K562 (cell line): ENCODE results near the gene TMEM53. TPM values are rescaled to one million over a fixed set of nuclear protein-coding genes. Genes with fewer than 3 reads are reported as not detected.

Experiments used
- ATAC-seq: fragments of 200-7000 bp; cut with Tn5 transposase; 3 replicates; pipeline ENCODE4 v1.9.1; 2020; ENCODE audit warnings: moderate library complexity
- BruUV-seq: library from RNA; stranded (reverse); fragments of 400-500 nt; replicated peaks from 2 replicates; lab custom pipeline; 2021; lab: Mats Ljungman, UMichigan
- CTCF ChIA-PET: fragments of 300-600 bp; formaldehyde crosslinking; extraction: SDS; loops from one replicate; lab custom pipeline; 2021; ENCODE audit warnings: low intra/inter-chr PET ratio; lab: Yijun Ruan, JAX
- POLR2A ChIA-PET: fragments of 300-600, 350-650 bp; sonication (Branson Sonifier 250); formaldehyde crosslinking; extraction: SDS; loops from one replicate; lab custom pipeline; 2021; ENCODE audit warnings: antibody characterized with exemption, inconsistent platforms; lab: Yijun Ruan, JAX
- DNase-seq, 4 experiments: peaks; one replicate each; pipeline versions ENCODE4 v3.0.0 to v3.0.0-alpha.2; 2011 to 2018; ENCODE audit warnings: low spot score in 3 of 4, mixed read lengths in 3 of 4; ENCODE audit errors: extremely low read depth in 1 of 4
- FAIRE-seq: peaks from 2 replicates; lab custom pipeline; 2011; peaks lifted over from hg19 to GRCh38; lab: Jason Lieb, UNC
- H2AFZ ChIP-seq: 2 replicates; pipeline ENCODE4 v1.6.0; 2011; ENCODE audit warnings: low read depth, low read length, control low read depth, inconsistent platforms
- H3K27ac ChIP-seq: fragments of 200-600 bp; 3 replicates; pipeline ENCODE4 v1.8.0; 2011; ENCODE audit warnings: low read depth, mild to moderate bottlenecking, control low read depth, inconsistent platforms, low read length, moderate library complexity, mixed read lengths; ENCODE audit errors: extremely low read depth
- H3K27me3 ChIP-seq, 2 experiments: fragments of 300-600 bp in 1 of 2; 2 replicates in 1 of 2; 3 replicates in 1 of 2; pipeline versions ENCODE4 v1.6.0 to v1.8.0; 2011; ENCODE audit warnings: inconsistent platforms in 2 of 2, low read length in 2 of 2, mild to moderate bottlenecking in 1 of 2, mixed read lengths in 1 of 2, moderate library complexity in 1 of 2; ENCODE audit not compliant: control insufficient read depth in 2 of 2, insufficient read depth in 2 of 2
- H3K36me3 ChIP-seq: fragments of 300-600 bp; 3 replicates; pipeline ENCODE4 v1.8.0; 2011; ENCODE audit warnings: mild to moderate bottlenecking, low read length, inconsistent platforms; ENCODE audit not compliant: control insufficient read depth, insufficient read depth
- H3K4me1 ChIP-seq, 2 experiments: fragments of 200-600 bp in 1 of 2; replicated peaks in 1 of 2; 2 replicates in 1 of 2; 3 replicates in 1 of 2; pipeline versions ENCODE4 v1.5.1 to v1.8.0; 2011; ENCODE audit warnings: inconsistent platforms in 2 of 2, low read length in 2 of 2, mild to moderate bottlenecking in 1 of 2, mixed read lengths in 1 of 2, moderate library complexity in 1 of 2; ENCODE audit not compliant: control insufficient read depth in 2 of 2, insufficient read depth in 2 of 2
- H3K4me2 ChIP-seq: 2 replicates; pipeline ENCODE4 v1.6.1; 2011; ENCODE audit warnings: low read length, control low read depth, inconsistent platforms, mixed read lengths; ENCODE audit not compliant: insufficient read depth
- H3K4me3 ChIP-seq: fragments of 200-600 bp; sonication (generic), shearing (Covaris generic); 2 replicates; pipeline ENCODE4 v1.5.1; 2016; ENCODE audit warnings: control low read depth, inconsistent platforms
- H3K79me2 ChIP-seq: fragments of 200-600 bp; 3 replicates; pipeline ENCODE4 v1.8.0; 2011; ENCODE audit warnings: low read length, inconsistent platforms; ENCODE audit not compliant: control insufficient read depth, insufficient read depth
- H3K9ac ChIP-seq, 2 experiments: 2 replicates each; pipeline versions ENCODE4 v1.6.0 to v1.6.1; 2011; ENCODE audit warnings: low read depth in 2 of 2, low read length in 2 of 2, control low read depth in 1 of 2, inconsistent platforms in 1 of 2, mild to moderate bottlenecking in 1 of 2, mixed read lengths in 1 of 2; ENCODE audit not compliant: insufficient read depth in 1 of 2
- H3K9me1 ChIP-seq: one replicate; pipeline ENCODE4 v1.6.0; 2011; ENCODE audit warnings: inconsistent platforms, mild to moderate bottlenecking, low read length, moderate library complexity; ENCODE audit not compliant: control insufficient read depth, insufficient read depth
- H3K9me3 ChIP-seq: replicated peaks from 2 replicates; pipeline ENCODE4 v1.5.1; 2011; ENCODE audit warnings: low read depth, low read length, inconsistent platforms; ENCODE audit not compliant: control insufficient read depth, insufficient read depth
- H4K20me1 ChIP-seq: replicated peaks from 2 replicates; pipeline ENCODE4 v1.6.1; 2011; ENCODE audit warnings: low read length, inconsistent platforms, mixed read lengths; ENCODE audit not compliant: control insufficient read depth, insufficient read depth
- ARNT ChIP-seq, 2 experiments: fragments of 450-650 bp; IDR thresholded peaks; 2 replicates each; pipeline ENCODE4 v1.6.1; 2016; ENCODE audit warnings: mild to moderate bottlenecking in 1 of 2
- ATF6 ChIP-seq: sonication (generic); formaldehyde crosslinking; IDR thresholded peaks from 2 replicates; pipeline ENCODE4 v1.4.0; 2020; ENCODE audit warnings: mild to moderate bottlenecking, missing genetic modification reagents
- ATF7 ChIP-seq: fragments of 450-650 bp; IDR thresholded peaks from 2 replicates; pipeline ENCODE4 v1.7.1; 2014; ENCODE audit warnings: mild to moderate bottlenecking, moderate library complexity
- CSDE1 ChIP-seq, 2 experiments: fragments of 450-650 bp; IDR thresholded peaks; 2 replicates each; pipeline ENCODE4 v1.6.1; 2016; ENCODE audit warnings: mild to moderate bottlenecking in 1 of 2
- HMGXB4 ChIP-seq: sonication (generic); formaldehyde crosslinking; IDR thresholded peaks from 2 replicates; pipeline ENCODE4 v1.8.1; 2023; ENCODE audit warnings: mild to moderate bottlenecking, missing genetic modification reagents
- IRF2 ChIP-seq: sonication (generic); formaldehyde crosslinking; IDR thresholded peaks from 2 replicates; pipeline ENCODE4 v1.8.1; 2022; ENCODE audit warnings: mild to moderate bottlenecking, missing genetic modification reagents
- MNT ChIP-seq, 2 experiments: fragments of 450-650 bp; conservative IDR thresholded peaks; 2 replicates each; pipeline ENCODE4 v1.6.1; 2017; ENCODE audit warnings: mild to moderate bottlenecking in 2 of 2, moderate library complexity in 2 of 2
- MYBL2 ChIP-seq, 2 experiments: fragments of 450-650 bp in 1 of 2; sonication (generic) in 1 of 2; formaldehyde crosslinking in 1 of 2; IDR thresholded peaks; 2 replicates each; pipeline versions ENCODE4 v1.6.1 to v1.8.1; 2017 to 2022; ENCODE audit warnings: borderline replicate concordance in 1 of 2, inconsistent platforms in 1 of 2, low read depth in 1 of 2, mild to moderate bottlenecking in 1 of 2, missing genetic modification reagents in 1 of 2, moderate library complexity in 1 of 2
- RNF2 ChIP-seq: sonication (generic); IDR thresholded peaks from 2 replicates; pipeline ENCODE4 v1.6.1; 2016
- SMARCB1 ChIP-seq: IDR thresholded peaks from 2 replicates; pipeline ENCODE4 v1.6.1; 2011; ENCODE audit warnings: improper control_type of control experiment, low read depth; ENCODE audit not compliant: insufficient read length
- ZBTB17 ChIP-seq: fragments of 450-650 bp; formaldehyde crosslinking; IDR thresholded peaks from 2 replicates; pipeline ENCODE4 v1.4.0; 2020; ENCODE audit warnings: mild to moderate bottlenecking
- WGBS: fragments of 100-300 bp; shearing (Covaris generic); methylation state at CpG from one replicate; pipeline ENCODE4 v1.1.6; 2016; ENCODE audit warnings: low coverage, mixed read lengths; ENCODE audit not compliant: insufficient coverage; ENCODE audit errors: missing lambda C conversion rate; 5-methylcytosine and 5-hydroxymethylcytosine counted together
- in situ Hi-C: fragments of 300-500 bp; cut with MboI; formaldehyde crosslinking; loops from 4 replicates; pipeline ENCODE4 v1.15.0; 2018; ENCODE audit warnings: inconsistent platforms, mixed read lengths
- intact Hi-C: fragments of 100-400 bp; cut with micrococcal nuclease; formaldehyde crosslinking; loops from 2 replicates; pipeline ENCODE4 v1.14.2; 2022
- polyA plus RNA-seq, 8 experiments: library from polyadenylated mRNA; depleted of rRNA in 4 of 8; stranded (reverse) in 5 of 8; unstranded in 3 of 8; fragments of >200 nt; fragmentation: Nextera tagmentation in 2 of 8; fragmentation: Illumina TruSeq in 1 of 8; extraction: Ambion mirVana in 2 of 8; extraction: Trizol in 1 of 8; gene quantifications; 2 replicates each; pipeline versions ENCODE4 v1.2.1 to v1.2.3, GENCODE V29; 2011 to 2014; ENCODE audit warnings: inconsistent platforms in 1 of 8, missing spikeins in 1 of 8
- total RNA-seq, 7 experiments: library from RNA; depleted of rRNA in 6 of 7; stranded (reverse); fragments of >200 nt in 6 of 7; fragmentation: Illumina TruSeq in 2 of 7; extraction: Trizol in 2 of 7; gene quantifications; 2 replicates each; pipeline versions ENCODE4 v1.2.1 to v1.2.3, GENCODE V29; 2011 to 2021; ENCODE audit warnings: low replicate concordance in 1 of 7

The TMEM53 gene
- total and polyA plus RNA-seq, 9 of the 15 experiments (the other 6 are each of a cell fraction or from before 2014, with no cell fraction given): 0.23 to 3.7 (median 2.0) TPM

GRCh38 chr1:44681905-44682882 lies 7.9 kb upstream of the TMEM53 start (continued):
- TF ChIP-seq MNT (conservative IDR thresholded peaks at IDR 0.05) (no peak), HMGXB4 (CRISPR knock-in tag) (no peak), MYBL2 (IDR thresholded peaks at IDR 0.05; ENCODE audit: low read depth) (no peak), MYBL2 (CRISPR knock-in tag; IDR thresholded peaks at IDR 0.05; ENCODE audit: borderline replicate concordance) (no peak)

- WGBS: 6% methylated on average over 5 of the region's 5 CpGs
- H3K4me3 ChIP-seq: no peak overlapping the region
- no peak for FAIRE-seq
- in situ Hi-C loops: no loop called here
- no peak overlapping the region for H3K27ac ChIP-seq
- ChIA-PET POLR2A (interaction anchor here (1.0 kb wide), 1 partner anchor 70 kb away, joined by 3 read pairs; no protein-coding TSS in a partner anchor), CTCF (no interaction called here)
- H3K4me1 ChIP-seq: peaks cover 4 to 17% of the 10 kb centered on the region in 2 experiments; a peak in 4 of 5 replicates
- no peaks in the 10 kb centered on the region for H4K20me1 ChIP-seq
- BruUV-seq: no TSS peak
- H3K9ac ChIP-seq: no peak overlapping the region
- H3K79me2 ChIP-seq: no peaks in the 10 kb centered on the region
- intact Hi-C loops: no loop called here
- no peak for ATAC-seq
- H3K9me3 ChIP-seq: no peaks in the 10 kb centered on the region
- H3K4me2 ChIP-seq: no peak overlapping the region
- no peak overlapping the region for H2AFZ ChIP-seq
- DNase-seq: no peak
- H3K27me3 ChIP-seq: peaks cover 19 to 31% of the 10 kb centered on the region in 2 experiments
- H3K9me1 ChIP-seq: peaks cover 4% of the 10 kb centered on the region
- no peaks in the 10 kb centered on the region for H3K36me3 ChIP-seq
- TF ChIP-seq ZBTB17 (CRISPR knock-in tag): no peak
- no peak for TF ChIP-seq IRF2 (CRISPR knock-in tag)
- no peak for TF ChIP-seq CSDE1 (IDR thresholded peaks at IDR 0.05)
- TF ChIP-seq ATF6: no peak
- no peak for TF ChIP-seq SMARCB1
- no peak for TF ChIP-seq ATF7
- no peak for TF ChIP-seq RNF2
- TF ChIP-seq ARNT (IDR thresholded peaks at IDR 0.05): no peak
Observed at GRCh38 chr1:44679468-44679867, 5.2 kb upstream of the TMEM53 start.
